ENCODE results near the gene STPG4.

- TF ChIP-seq, protein P1, sequence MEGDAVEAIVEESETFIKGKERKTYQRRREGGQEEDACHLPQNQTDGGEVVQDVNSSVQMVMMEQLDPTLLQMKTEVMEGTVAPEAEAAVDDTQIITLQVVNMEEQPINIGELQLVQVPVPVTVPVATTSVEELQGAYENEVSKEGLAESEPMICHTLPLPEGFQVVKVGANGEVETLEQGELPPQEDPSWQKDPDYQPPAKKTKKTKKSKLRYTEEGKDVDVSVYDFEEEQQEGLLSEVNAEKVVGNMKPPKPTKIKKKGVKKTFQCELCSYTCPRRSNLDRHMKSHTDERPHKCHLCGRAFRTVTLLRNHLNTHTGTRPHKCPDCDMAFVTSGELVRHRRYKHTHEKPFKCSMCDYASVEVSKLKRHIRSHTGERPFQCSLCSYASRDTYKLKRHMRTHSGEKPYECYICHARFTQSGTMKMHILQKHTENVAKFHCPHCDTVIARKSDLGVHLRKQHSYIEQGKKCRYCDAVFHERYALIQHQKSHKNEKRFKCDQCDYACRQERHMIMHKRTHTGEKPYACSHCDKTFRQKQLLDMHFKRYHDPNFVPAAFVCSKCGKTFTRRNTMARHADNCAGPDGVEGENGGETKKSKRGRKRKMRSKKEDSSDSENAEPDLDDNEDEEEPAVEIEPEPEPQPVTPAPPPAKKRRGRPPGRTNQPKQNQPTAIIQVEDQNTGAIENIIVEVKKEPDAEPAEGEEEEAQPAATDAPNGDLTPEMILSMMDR (IDR thresholded peaks at IDR 0.05): no peak
- TF ChIP-seq POLR2A (IDR thresholded peaks at IDR 0.05): no peak
These were observed 20.6 kb downstream of the STPG4 start for GRCh38 chr2:47134386-47135090.

Data from Peyer's patch (tissue), 4 donors.